GM21390 (cell line): Measurements from ENCODE around the gene ZBTB8A.
"Not testable (repeated sequence)": the region's sequence is repeated elsewhere in the genome, so short reads cannot be mapped to it uniquely, and the experiment has no call there.

Experiments used
- ATAC-seq: cut with Tn5 transposase; IDR thresholded peaks from one replicate; pipeline ENCODE4 v1.9.1; 2021; ENCODE audit not compliant: unreplicated experiment

Gene ZBTB8A

GRCh38 chr1:32536117-32536516 lies 3.1 kb upstream of the ZBTB8A start:
- ATAC-seq, result no peak

- no peak for ATAC-seq
Observed at GRCh38 chr1:32536764-32537163, 2.5 kb upstream of the ZBTB8A start.

- no peak for ATAC-seq
Observed at GRCh38 chr1:32539584-32540571, 651 bp downstream of the ZBTB8A start.

GRCh38 chr1:32540605-32541004 lies 1.4 kb downstream of the ZBTB8A start:
- no peak for ATAC-seq

DNA sequence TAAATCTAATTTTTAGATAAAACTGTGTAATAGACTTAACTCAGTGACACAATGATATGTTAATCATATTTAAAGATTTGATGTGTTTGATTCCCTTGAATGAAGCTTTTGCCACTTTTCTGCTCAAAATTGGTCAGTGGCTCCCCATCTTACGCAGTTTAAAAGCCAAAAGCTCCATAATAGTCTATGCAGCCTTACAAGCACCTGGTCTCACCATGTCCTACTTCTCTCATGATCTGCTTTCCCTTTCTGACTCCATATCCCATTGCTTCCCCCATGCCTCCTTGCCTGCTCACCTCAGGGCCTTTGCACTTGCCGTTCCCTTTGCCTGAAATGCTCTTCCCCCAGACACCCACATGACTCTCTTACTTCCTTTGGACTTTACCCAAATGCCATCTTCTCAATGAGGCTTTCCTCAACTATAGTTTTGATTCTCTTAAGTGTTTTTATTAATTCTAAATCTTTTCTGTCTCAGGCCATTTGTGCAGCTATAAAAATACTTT lies 1.9 kb downstream of the ZBTB8A start:
- ATAC-seq, result no peak

DNA sequence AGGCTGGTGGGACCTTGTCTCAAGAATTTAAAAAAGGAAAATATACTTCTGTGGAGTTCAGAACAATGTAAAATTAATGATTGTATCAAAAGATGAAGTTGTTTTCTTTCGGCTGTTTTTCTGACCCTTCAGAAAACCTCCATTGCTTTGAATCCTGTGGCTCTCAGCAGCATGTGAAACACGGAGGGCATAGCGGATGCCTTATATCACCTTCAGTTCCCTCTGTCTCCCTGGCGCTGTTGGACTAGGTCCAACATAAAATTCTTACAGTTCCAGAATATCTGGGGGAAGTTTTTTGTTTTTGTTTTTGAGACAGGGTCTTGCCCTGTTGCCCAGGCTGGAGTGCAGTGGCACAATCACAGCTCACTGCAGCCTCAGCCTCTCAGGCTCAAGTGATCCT lies 7.4 kb downstream of the ZBTB8A start:
- no peak for ATAC-seq

- ATAC-seq, result no peak
Observed at GRCh38 chr1:32549616-32550015, 10.4 kb downstream of the ZBTB8A start.

DNA sequence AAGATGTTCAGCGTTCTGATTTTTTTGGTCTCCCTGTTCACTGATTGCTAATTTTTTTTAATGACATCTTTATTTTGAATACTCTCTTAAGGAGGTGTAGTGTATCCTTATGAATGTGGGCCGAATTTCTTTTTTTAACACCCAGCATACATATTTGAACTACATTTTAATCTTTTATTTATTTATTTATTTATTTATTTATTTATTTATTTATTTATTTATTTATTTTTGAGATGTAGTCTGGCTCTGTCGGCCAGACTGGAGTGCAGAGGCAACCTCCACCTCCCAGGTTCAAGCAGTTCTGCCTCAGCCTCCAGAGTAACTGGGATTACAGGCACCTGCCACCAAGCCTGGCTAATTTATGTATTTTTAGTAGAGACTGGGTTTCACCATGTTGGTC lies 15.1 kb downstream of the ZBTB8A start:
- ATAC-seq, result no peak

GRCh38 chr1:32557035-32557434 lies 17.8 kb downstream of the ZBTB8A start:
- not testable (repeated sequence) for ATAC-seq

- ATAC-seq, result no peak
Observed at GRCh38 chr1:32557812-32558211, 18.6 kb downstream of the ZBTB8A start.

DNA sequence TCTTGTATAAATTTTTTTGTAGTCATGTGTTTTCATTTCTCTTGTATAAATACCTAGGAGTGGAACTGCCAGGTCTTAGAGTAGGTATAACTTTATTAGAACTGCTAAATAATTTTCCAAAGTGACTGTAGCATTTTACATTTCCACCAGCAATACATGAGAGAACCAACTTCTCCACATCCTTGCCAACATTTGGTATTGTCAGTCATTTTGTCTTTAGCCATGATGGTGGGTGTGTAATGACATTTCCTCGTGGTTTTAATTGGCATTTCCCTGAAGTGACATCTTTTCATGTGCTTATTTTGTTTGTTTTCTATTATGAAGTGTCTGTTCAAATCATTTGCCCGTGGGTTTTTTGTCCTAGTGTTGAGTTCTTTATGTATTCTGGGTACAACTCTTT lies 29.7 kb downstream of the ZBTB8A start:
- ATAC-seq, result no peak

GRCh38 chr1:32580348-32581017 lies 41.3 kb downstream of the ZBTB8A start:
- no peak for ATAC-seq

GRCh38 chr1:32592943-32593342 lies 53.7 kb downstream of the ZBTB8A start:
- no peak for ATAC-seq

DNA sequence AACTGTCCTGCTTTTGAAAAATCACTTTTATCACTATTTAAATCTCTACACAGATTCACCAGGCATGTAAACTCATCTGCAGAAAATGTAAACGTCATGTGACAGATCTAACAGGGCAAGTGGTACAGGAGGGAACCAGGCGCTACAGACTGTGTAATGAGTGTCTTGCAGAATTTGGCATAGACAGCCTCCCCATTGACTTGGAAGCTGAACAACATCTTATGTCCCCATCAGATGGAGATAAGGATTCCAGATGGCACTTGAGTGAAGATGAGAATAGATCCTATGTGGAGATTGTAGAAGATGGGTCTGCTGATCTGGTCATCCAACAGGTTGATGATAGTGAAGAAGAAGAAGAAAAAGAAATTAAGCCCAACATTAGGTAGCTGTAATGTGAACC lies 60.8 kb downstream of the ZBTB8A start:
- no peak for ATAC-seq

GRCh38 chr1:32605711-32606424 lies 66.6 kb downstream of the ZBTB8A start:
- ATAC-seq, result no peak

GRCh38 chr1:32606565-32607371 lies 67.5 kb downstream of the ZBTB8A start:
- no peak for ATAC-seq

DNA sequence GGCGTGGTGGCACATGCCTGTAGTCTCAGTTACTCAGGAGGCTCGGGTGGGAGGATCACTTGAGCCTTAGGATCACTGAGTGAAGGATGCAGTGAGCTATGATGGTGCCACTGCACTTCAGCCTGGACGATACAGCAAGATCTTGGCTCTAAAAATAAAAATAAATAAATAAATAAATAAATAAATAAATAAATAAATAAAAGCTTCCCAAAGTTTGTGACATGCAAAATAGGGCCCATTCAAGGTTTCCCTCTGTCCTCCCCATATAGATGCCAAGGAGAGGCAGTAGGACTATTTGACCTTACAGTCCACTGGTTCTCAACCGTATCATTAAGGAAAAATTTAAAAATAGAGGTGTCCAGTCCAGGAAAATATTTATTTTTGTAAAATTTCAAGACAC lies 70.0 kb downstream of the ZBTB8A start:
- ATAC-seq, result no peak

DNA sequence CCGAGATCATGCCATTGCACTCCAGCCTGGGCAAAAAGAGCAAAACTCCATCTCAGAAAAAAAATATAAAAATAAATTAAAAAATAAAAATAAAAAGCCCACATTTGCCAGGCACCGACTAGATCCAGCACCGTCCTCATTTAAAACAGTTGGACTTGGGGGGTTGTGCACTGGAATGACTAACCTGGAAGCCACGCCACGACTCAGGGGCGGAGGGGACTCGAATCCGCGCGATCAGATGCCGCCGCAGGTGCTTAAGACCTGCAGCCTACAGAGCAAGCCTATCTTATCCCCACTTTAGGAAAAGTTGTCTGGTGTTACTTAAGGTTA lies 72.6 kb downstream of the ZBTB8A start:
- ATAC-seq, result peak; percentile 28

- peak; percentile 83 for ATAC-seq
Observed at GRCh38 chr1:32612189-32612881, 73.1 kb downstream of the ZBTB8A start.

GRCh38 chr1:32613472-32613871 lies 74.2 kb downstream of the ZBTB8A start:
- no peak for ATAC-seq
